H9 (cell line): ENCODE measurements around the gene ABHD8. TPM values are rescaled to one million over a fixed set of nuclear protein-coding genes. Genes with fewer than 3 reads are reported as not detected.

ENCODE experiments used
- DNase-seq: peaks from one replicate; pipeline ENCODE4 v3.0.0-alpha.2; 2017
- H2AFZ ChIP-seq: one replicate; pipeline ENCODE4 v1.6.1; 2013; ENCODE audit warnings: mild to moderate bottlenecking, low read length, control low read depth, moderate library complexity
- H2AK5ac ChIP-seq: 2 replicates; pipeline ENCODE4 v1.6.1; 2013; ENCODE audit warnings: low read length, control low read depth, mixed read lengths; ENCODE audit not compliant: insufficient read length
- H2BK120ac ChIP-seq: one replicate; pipeline ENCODE4 v1.6.1; 2013; ENCODE audit warnings: low read depth, mild to moderate bottlenecking, low read length, control low read depth, inconsistent platforms; ENCODE audit not compliant: poor library complexity, severe bottlenecking
- H2BK12ac ChIP-seq: 2 replicates; pipeline ENCODE4 v1.6.1; 2013; ENCODE audit warnings: low read length, control low read depth, mixed read lengths, low read depth; ENCODE audit not compliant: insufficient read length
- H2BK15ac ChIP-seq: 2 replicates; pipeline ENCODE4 v1.6.1; 2013; ENCODE audit warnings: low read depth, low read length, control low read depth
- H2BK20ac ChIP-seq: one replicate; pipeline ENCODE4 v1.6.1; 2013; ENCODE audit warnings: low read depth, mild to moderate bottlenecking, low read length, control low read depth, inconsistent platforms; ENCODE audit not compliant: poor library complexity, severe bottlenecking
- H2BK5ac ChIP-seq: 2 replicates; pipeline ENCODE4 v1.6.1; 2013; ENCODE audit warnings: low read length, control low read depth, mixed read lengths; ENCODE audit not compliant: insufficient read length
- H3K14ac ChIP-seq: 2 replicates; pipeline ENCODE4 v1.6.1; 2013; ENCODE audit warnings: low read length, control low read depth; ENCODE audit not compliant: insufficient read depth
- H3K18ac ChIP-seq: 2 replicates; pipeline ENCODE4 v1.6.1; 2013; ENCODE audit warnings: low read depth, mild to moderate bottlenecking, mixed read lengths, low read length, control low read depth; ENCODE audit not compliant: insufficient read length
- H3K23ac ChIP-seq: 2 replicates; pipeline ENCODE4 v1.6.1; 2013; ENCODE audit warnings: low read length, control low read depth, mixed read lengths, low read depth; ENCODE audit not compliant: insufficient read length
- H3K23me2 ChIP-seq: 2 replicates; pipeline ENCODE4 v1.6.1; 2013; ENCODE audit warnings: low read depth, mild to moderate bottlenecking, mixed read lengths, low read length, control low read depth; ENCODE audit not compliant: insufficient read length, poor library complexity, severe bottlenecking
- H3K27ac ChIP-seq: 2 replicates; pipeline ENCODE4 v1.5.1; 2013; ENCODE audit warnings: low read length, control low read depth, mixed read lengths, low read depth; ENCODE audit not compliant: insufficient read length
- H3K27me3 ChIP-seq: 2 replicates; pipeline ENCODE4 v1.6.1; 2013; ENCODE audit warnings: low read length, control low read depth, inconsistent platforms; ENCODE audit not compliant: insufficient read depth
- H3K4ac ChIP-seq: 2 replicates; pipeline ENCODE4 v1.6.1; 2013; ENCODE audit warnings: low read depth, mild to moderate bottlenecking, control low read depth, inconsistent platforms, low read length, moderate library complexity
- H3K4me1 ChIP-seq: 2 replicates; pipeline ENCODE4 v1.6.1; 2013; ENCODE audit warnings: low read length, control low read depth, inconsistent platforms; ENCODE audit not compliant: insufficient read depth
- H3K4me2 ChIP-seq: 2 replicates; pipeline ENCODE4 v1.6.1; 2013; ENCODE audit warnings: low read length, control low read depth, mixed read lengths; ENCODE audit not compliant: insufficient read length, insufficient read depth
- H3K56ac ChIP-seq: 2 replicates; pipeline ENCODE4 v1.6.1; 2013; ENCODE audit warnings: low read depth, mild to moderate bottlenecking, mixed read lengths, low read length, control low read depth; ENCODE audit not compliant: insufficient read length
- H3K79me1 ChIP-seq: 2 replicates; pipeline ENCODE4 v1.6.1; 2013; ENCODE audit warnings: low read depth, mild to moderate bottlenecking, moderate library complexity, low read length, control low read depth, inconsistent platforms; ENCODE audit not compliant: insufficient read depth, poor library complexity, severe bottlenecking
- H3K79me2 ChIP-seq: 2 replicates; pipeline ENCODE4 v1.6.1; 2013; ENCODE audit warnings: low read length, control low read depth, inconsistent platforms; ENCODE audit not compliant: insufficient read depth
- H3K9ac ChIP-seq: 2 replicates; pipeline ENCODE4 v1.6.1; 2013; ENCODE audit warnings: low read length, control low read depth, mixed read lengths; ENCODE audit not compliant: insufficient read length; ENCODE audit errors: extremely low read depth
- H3K9me3 ChIP-seq: one replicate; pipeline ENCODE4 v1.6.1; 2013; ENCODE audit warnings: low read depth, low read length, inconsistent platforms; ENCODE audit not compliant: control insufficient read depth
- H3T11ph ChIP-seq: one replicate; pipeline ENCODE4 v1.6.1; 2013; ENCODE audit warnings: mild to moderate bottlenecking, low read length, control low read depth, inconsistent platforms
- H4K20me1 ChIP-seq: one replicate; pipeline ENCODE4 v1.6.1; 2013; ENCODE audit not compliant: control insufficient read depth, insufficient read length, insufficient read depth
- H4K5ac ChIP-seq: 2 replicates; pipeline ENCODE4 v1.6.1; 2013; ENCODE audit warnings: low read depth, mild to moderate bottlenecking, mixed read lengths, low read length, control low read depth; ENCODE audit not compliant: insufficient read length
- H4K8ac ChIP-seq: replicated peaks from 2 replicates; pipeline ENCODE4 v1.6.1; 2013; ENCODE audit warnings: low read length, control low read depth, mixed read lengths, low read depth; ENCODE audit not compliant: insufficient read length
- H4K91ac ChIP-seq: 2 replicates; pipeline ENCODE4 v1.6.1; 2013; ENCODE audit warnings: low read depth, mild to moderate bottlenecking, moderate library complexity, mixed read lengths, low read length, control low read depth; ENCODE audit not compliant: insufficient read length
- H3K27ac Mint-ChIP-seq, 3 experiments: 2 replicates in 2 of 3; 3 replicates in 1 of 3; pipeline ENCODE4 v1.8.0; 2020 to 2021; ENCODE audit warnings: mixed read lengths in 3 of 3, mild to moderate bottlenecking in 1 of 3, moderate library complexity in 1 of 3
- H3K27me3 Mint-ChIP-seq: 2 replicates; pipeline ENCODE4 v1.8.0; 2021; ENCODE audit warnings: low read depth, mild to moderate bottlenecking, moderate library complexity, mixed read lengths
- H3K36me3 Mint-ChIP-seq, 3 experiments: 2 replicates in 2 of 3; 3 replicates in 1 of 3; pipeline ENCODE4 v1.8.0; 2020 to 2021; ENCODE audit warnings: low read depth in 3 of 3, mixed read lengths in 3 of 3; ENCODE audit not compliant: insufficient read depth in 1 of 3
- H3K4me1 Mint-ChIP-seq, 2 experiments: 2 replicates each; pipeline ENCODE4 v1.8.0; 2020; ENCODE audit warnings: mixed read lengths in 2 of 2
- H3K4me3 Mint-ChIP-seq, 2 experiments: 2 replicates in 1 of 2; 3 replicates in 1 of 2; pipeline ENCODE4 v1.8.0; 2020 to 2021; ENCODE audit warnings: mild to moderate bottlenecking in 2 of 2, mixed read lengths in 2 of 2, moderate library complexity in 1 of 2
- H3K9me3 Mint-ChIP-seq, 2 experiments: 2 replicates in 1 of 2; 3 replicates in 1 of 2; pipeline ENCODE4 v1.8.0; 2020; ENCODE audit warnings: mild to moderate bottlenecking in 2 of 2, mixed read lengths in 2 of 2, moderate library complexity in 1 of 2
- CTCF ChIP-seq: fragments of 200-600 bp; sonication (generic); conservative IDR thresholded peaks from 3 replicates; pipeline ENCODE4 v1.8.0; 2021; ENCODE audit warnings: antibody characterized with exemption, mild to moderate bottlenecking
- WGBS: extraction: QIAGEN DNeasy Blood & Tissue Kit; methylation state at CpG from one replicate; pipeline ENCODE4 v1.1.7; 2013; ENCODE audit warnings: missing lambda C conversion rate, low lambda C conversion rate, mixed read lengths; ENCODE audit not compliant: insufficient read length; ENCODE audit errors: extremely low coverage; 5-methylcytosine and 5-hydroxymethylcytosine counted together
- total RNA-seq: library from RNA; stranded (reverse); gene quantifications from 2 replicates; pipeline ENCODE4 v1.2.1, GENCODE V29; 2021

ABHD8 gene
- total RNA-seq, 1 experiment from 2014 or later, result 11.7 TPM

- Mint-ChIP-seq H3K9me3 (no peaks in the 10 kb centered on the region), H3K36me3 (peaks cover 9 to 41% (median 27%) of the 10 kb centered on the region in 3 experiments), H3K27me3 (peaks cover 7% of the 10 kb centered on the region), H3K4me1 (peaks cover 6 to 23% of the 10 kb centered on the region in 2 experiments), H3K27ac (0 out of 7 replicates have a peak overlapping the region, but pooled peaks of 1 of the 3 experiments have one; percentile 57), H3K4me3 (peak overlapping the region in 1 of 2 experiments; percentile 60; a peak in 1 of 5 replicates)
- H2BK15ac ChIP-seq, result no peak overlapping the region
- no peaks in the 10 kb centered on the region for H3K79me2 ChIP-seq
- no peak overlapping the region for H3K14ac ChIP-seq
- DNase-seq, result no peak
- no peak overlapping the region for H3K27ac ChIP-seq
- no peaks in the 10 kb centered on the region for H3K9me3 ChIP-seq
- H4K8ac ChIP-seq, result no peak overlapping the region
- no peaks in the 10 kb centered on the region for H3K79me1 ChIP-seq
- no peak for TF ChIP-seq CTCF
- H2BK5ac ChIP-seq, result no peak overlapping the region
- no peak overlapping the region for H4K91ac ChIP-seq
- no peak overlapping the region for H2BK20ac ChIP-seq
- H4K5ac ChIP-seq, result no peak overlapping the region
- H3K4me1 ChIP-seq, result no peaks in the 10 kb centered on the region
- no peak overlapping the region for H2AK5ac ChIP-seq
- H3K23ac ChIP-seq, result no peak overlapping the region
- no CpG with 5 or more reads among the region's 17 CpGs for WGBS
- no peak overlapping the region for H2BK120ac ChIP-seq
- no peaks in the 10 kb centered on the region for H4K20me1 ChIP-seq
- H3K18ac ChIP-seq, result no peak overlapping the region
- no peak overlapping the region for H3K9ac ChIP-seq
- no peak overlapping the region for H2BK12ac ChIP-seq
- no peak overlapping the region for H3K4ac ChIP-seq
- H3K56ac ChIP-seq, result no peak overlapping the region
- H3K4me2 ChIP-seq, result peak overlapping the region; percentile 37
- no peak overlapping the region for H2AFZ ChIP-seq
- H3T11ph ChIP-seq, result no peak overlapping the region
- H3K27me3 ChIP-seq, result no peaks in the 10 kb centered on the region
- peaks cover 5% of the 10 kb centered on the region for H3K23me2 ChIP-seq
These were observed 22.8 kb upstream of the ABHD8 start for GRCh38 chr19:17325881-17326594.
